Femur (tissue), 1 donor: ENCODE results near the gene SF3B2.
"Not testable (repeated sequence)": the region's sequence is repeated elsewhere in the genome, so short reads cannot be mapped to it uniquely, and the experiment has no call there.

Experiments
- DNase-seq: peaks from one replicate; pipeline ENCODE4 v3.0.0-alpha.2; 2017

The SF3B2 gene

GRCh38 chr11:66112601-66113499 lies 60.7 kb downstream of the SF3B2 start:
- no peak for DNase-seq

GRCh38 chr11:66114957-66115356 lies 62.8 kb downstream of the SF3B2 start:
- not testable (repeated sequence) for DNase-seq

- DNase-seq: no peak
Measured at GRCh38 chr11:66115638-66116301, 63.6 kb downstream of the SF3B2 start.

GRCh38 chr11:66116576-66117361 lies 64.6 kb downstream of the SF3B2 start:
- DNase-seq: no peak

GRCh38 chr11:66118847-66119246 lies 66.7 kb downstream of the SF3B2 start:
- no peak for DNase-seq
